ENCODE data around the gene ATRIP. TPM values are rescaled to one million over a fixed set of nuclear protein-coding genes. Genes with fewer than 3 reads are reported as not detected.

ATRIP gene
- 12.1 TPM for polyA plus RNA-seq (2013, experiment 1 of 2)
- 12.0 TPM for polyA plus RNA-seq (2013, experiment 2 of 2)

DNA sequence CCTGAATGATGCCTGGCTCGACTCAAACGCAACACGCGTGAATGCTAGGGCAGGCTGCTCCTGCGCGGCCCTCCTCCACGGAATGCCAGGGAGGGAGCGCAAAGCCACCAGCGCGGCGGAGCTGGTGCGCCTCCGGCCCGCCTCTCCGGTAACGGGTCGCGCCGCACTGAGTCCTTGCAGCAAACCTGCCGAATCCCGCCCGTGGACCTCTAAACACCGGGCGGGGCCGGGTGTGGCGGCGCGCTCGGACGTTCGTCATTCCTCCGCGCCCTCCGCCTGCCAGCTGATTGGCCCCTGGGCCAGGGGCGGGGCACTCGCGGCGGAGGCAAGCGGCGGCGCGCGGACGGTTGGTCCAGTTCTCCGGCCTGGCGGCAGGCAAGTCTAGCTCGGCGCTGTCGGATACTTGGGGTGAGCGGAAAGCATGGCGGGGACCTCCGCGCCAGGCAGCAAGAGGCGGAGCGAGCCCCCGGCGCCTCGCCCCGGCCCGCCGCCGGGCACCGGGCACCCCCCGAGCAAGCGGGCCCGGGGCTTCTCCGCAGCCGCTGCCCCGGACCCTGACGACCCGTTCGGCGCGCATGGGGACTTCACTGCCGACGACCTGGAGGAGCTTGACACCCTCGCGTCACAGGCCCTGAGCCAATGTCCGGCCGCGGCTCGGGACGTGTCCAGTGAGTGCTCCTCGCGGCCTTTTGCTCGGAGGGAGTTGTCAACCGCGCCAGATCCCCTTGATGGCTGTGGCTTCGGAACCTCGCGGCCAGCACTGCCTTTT, at the start of gene ATRIP:
ATRIP (plus strand) TSS at position 313 of the 769 bp plus-strand sequence; CDS start at position 422, 109 bp downstream.
- Histone ChIP-seq H4K91ac (ENCODE audit: low read depth, low read length, poor library complexity) (no peak within 1 kb of the TSS), H3K14ac (ENCODE audit: low read length) (peak within 1 kb of the TSS; percentile 89), H3K9me3 (replicated peaks in 1 of 2; ENCODE audit: control insufficient read depth in 2 of 2, insufficient read depth in 1 of 2, low read depth in 1 of 2, low read length in 2 of 2) (no peaks in the 10 kb centered on the region), H3K4ac (ENCODE audit: low read length) (no peak within 1 kb of the TSS), H3K4me1 (ENCODE audit: control insufficient read depth in 2 of 2, insufficient read depth in 1 of 2, low read depth in 1 of 2, low read length in 2 of 2) (peaks cover 4 to 13% of the 10 kb centered on the region in 2 donors), H3K9ac (ENCODE audit: low read depth, low read length, poor library complexity) (peak within 1 kb of the TSS; percentile 98), H2BK120ac (ENCODE audit: low read depth, low read length) (no peak within 1 kb of the TSS), H3K27ac (replicated peaks; ENCODE audit: low read length) (peak within 1 kb of the TSS; percentile 75), H4K8ac (ENCODE audit: low read depth, low read length) (no peak within 1 kb of the TSS), H2BK5ac (ENCODE audit: low read length) (no peak within 1 kb of the TSS), H2AK5ac (ENCODE audit: low read depth, low read length) (no peak within 1 kb of the TSS), H3K36me3 (replicated peaks in 1 of 2; ENCODE audit: control insufficient read depth in 2 of 2, insufficient read depth in 2 of 2, low read length in 2 of 2) (peaks cover 9 to 52% of the 10 kb centered on the region in 2 donors), H3K27me3 (ENCODE audit: control insufficient read depth in 3 of 3, insufficient read depth in 3 of 3, low read depth in 1 of 3, low read length in 3 of 3) (no peaks in the 10 kb centered on the region), H2BK12ac (ENCODE audit: low read length) (no peak within 1 kb of the TSS), H2AFZ (ENCODE audit: low read length) (peak within 1 kb of the TSS; percentile 85), H3K79me1 (ENCODE audit: low read depth, low read length) (peaks cover 9% of the 10 kb centered on the region), H3K18ac (ENCODE audit: low read length) (peak within 1 kb of the TSS; percentile 94), H3K4me2 (ENCODE audit: insufficient read depth, low read length, poor library complexity, severe bottlenecking) (peak within 1 kb of the TSS; percentile 86), H2BK15ac (ENCODE audit: low read length) (no peak within 1 kb of the TSS), H3K23ac (ENCODE audit: low read depth, low read length, poor library complexity) (no peak within 1 kb of the TSS), H3K4me3 (ENCODE audit: low read length in 2 of 2) (peak within 1 kb of the TSS; percentile 72 to 86)
- DNase-seq (ENCODE audit: low spot score): peak; percentile 90
- WGBS, 2 donors (ENCODE audit: extremely low coverage in 2 of 2, insufficient read length in 2 of 2, insufficient replicate concordance in 1 of 2): no CpG with 5 or more reads among the region's 91 CpGs

DNA sequence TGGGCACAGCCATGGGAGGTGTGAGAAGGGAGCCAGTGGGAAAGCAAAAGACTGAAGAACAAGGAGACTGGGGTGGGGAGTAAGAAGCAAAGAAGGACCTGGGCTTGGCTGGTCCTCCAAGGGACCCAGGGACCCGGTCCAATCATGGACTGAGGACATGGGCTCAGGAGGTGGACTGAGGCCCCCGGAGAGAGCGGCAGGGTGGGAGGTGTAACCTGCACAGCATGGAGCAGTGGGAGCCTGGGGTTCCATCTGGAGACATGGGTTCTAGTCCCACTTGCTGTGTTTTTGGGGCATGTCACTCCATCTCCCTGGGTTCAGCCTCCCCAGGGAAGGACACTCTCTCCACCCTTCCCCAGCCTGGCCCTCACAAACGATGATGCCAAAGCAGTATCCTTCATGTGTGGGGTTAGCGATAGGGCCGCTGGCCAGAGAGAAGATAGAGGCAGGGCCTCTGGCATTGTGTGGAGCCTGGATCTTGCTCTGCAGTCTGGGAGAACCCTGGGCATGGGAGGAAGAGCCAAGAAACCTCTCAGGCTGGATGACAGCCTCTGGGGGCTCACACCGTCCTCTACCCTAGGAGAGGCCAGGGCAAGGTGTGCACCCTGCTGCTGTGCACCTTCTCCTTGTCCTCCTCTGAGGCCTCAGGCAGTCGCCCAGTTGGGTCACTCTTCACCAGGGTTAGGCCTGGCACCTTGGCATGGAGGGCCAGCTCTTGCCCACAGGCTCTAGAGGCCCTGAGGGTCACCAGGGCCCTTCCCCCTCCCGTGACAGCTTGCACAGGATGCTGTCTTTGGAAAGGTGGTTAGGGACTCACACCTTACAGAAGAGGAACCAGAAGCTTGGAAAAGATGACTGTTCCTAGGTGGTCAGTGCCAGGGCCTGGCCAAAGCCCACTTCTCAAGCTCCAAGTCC, 48.5 kb upstream of the ATRIP start:
- Histone ChIP-seq H3K36me3 (replicated peaks in 1 of 2; ENCODE audit: control insufficient read depth in 2 of 2, insufficient read depth in 2 of 2, low read length in 2 of 2) (peaks cover 4 to 15% of the 10 kb centered on the region in 2 donors), H3K23ac (ENCODE audit: low read depth, low read length, poor library complexity) (no peak overlapping the region), H3K4me3 (ENCODE audit: low read length in 2 of 2) (no peak overlapping the region), H2AFZ (ENCODE audit: low read length) (no peak overlapping the region), H3K4me1 (ENCODE audit: control insufficient read depth in 2 of 2, insufficient read depth in 1 of 2, low read depth in 1 of 2, low read length in 2 of 2) (no peaks in the 10 kb centered on the region), H3K18ac (ENCODE audit: low read length) (peak overlapping the region; percentile 63), H2BK15ac (ENCODE audit: low read length) (peak overlapping the region; percentile 14), H2BK120ac (ENCODE audit: low read depth, low read length) (peak overlapping the region; percentile 85), H3K4ac (ENCODE audit: low read length) (no peak overlapping the region), H3K27ac (replicated peaks; ENCODE audit: low read length) (no peak overlapping the region), H4K8ac (ENCODE audit: low read depth, low read length) (no peak overlapping the region), H4K91ac (ENCODE audit: low read depth, low read length, poor library complexity) (no peak overlapping the region), H3K79me1 (ENCODE audit: low read depth, low read length) (peaks cover 2% of the 10 kb centered on the region), H3K4me2 (ENCODE audit: insufficient read depth, low read length, poor library complexity, severe bottlenecking) (no peak overlapping the region), H3K9ac (ENCODE audit: low read depth, low read length, poor library complexity) (no peak overlapping the region), H3K27me3 (ENCODE audit: control insufficient read depth in 3 of 3, insufficient read depth in 3 of 3, low read depth in 1 of 3, low read length in 3 of 3) (no peaks in the 10 kb centered on the region), H2AK5ac (ENCODE audit: low read depth, low read length) (peak overlapping the region; percentile 32), H2BK12ac (ENCODE audit: low read length) (peak overlapping the region; percentile 63), H3K14ac (ENCODE audit: low read length) (peak overlapping the region; percentile 1), H2BK5ac (ENCODE audit: low read length) (no peak overlapping the region), H3K9me3 (replicated peaks in 1 of 2; ENCODE audit: control insufficient read depth in 2 of 2, insufficient read depth in 1 of 2, low read depth in 1 of 2, low read length in 2 of 2) (no peaks in the 10 kb centered on the region)
- WGBS, 2 donors (ENCODE audit: extremely low coverage in 2 of 2, insufficient read length in 2 of 2, insufficient replicate concordance in 1 of 2): no CpG with 5 or more reads among the region's 9 CpGs
- DNase-seq (ENCODE audit: low spot score): no peak

DNA sequence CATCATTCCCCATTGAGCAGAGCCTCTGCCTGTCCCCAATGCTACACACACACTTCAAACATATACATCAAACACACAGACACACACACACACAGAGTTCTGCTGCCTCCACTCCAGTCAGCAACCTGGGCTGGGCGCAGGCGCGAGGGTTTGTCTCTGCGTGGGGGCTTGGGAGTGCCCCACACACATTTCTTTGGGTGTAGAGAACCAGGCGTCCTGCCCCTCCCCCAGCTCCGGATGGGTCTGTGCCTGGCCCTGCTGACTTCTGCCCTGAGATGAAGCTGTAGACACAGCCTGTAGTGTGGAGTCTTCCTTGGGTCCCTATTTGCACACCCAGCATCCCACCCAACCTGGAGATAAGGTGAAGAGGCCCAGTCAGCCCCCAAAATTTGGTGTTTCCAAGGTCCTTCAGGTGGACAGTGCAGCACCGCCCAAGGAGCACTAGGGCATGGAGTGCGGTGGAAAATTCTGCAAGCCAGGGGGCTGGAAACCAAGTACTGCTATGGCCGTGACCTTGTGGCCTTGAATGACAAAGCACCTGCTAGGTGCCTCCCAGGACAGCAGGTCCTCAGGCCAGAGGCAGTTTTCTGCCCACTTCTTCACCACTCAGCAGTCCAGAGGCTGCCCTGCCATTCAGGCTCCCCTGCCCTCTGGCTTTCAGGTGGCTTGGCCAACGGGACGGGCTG, 47.7 kb upstream of the ATRIP start:
- Histone ChIP-seq H2AK5ac (ENCODE audit: low read depth, low read length) (peak overlapping the region; percentile 31), H3K9ac (ENCODE audit: low read depth, low read length, poor library complexity) (no peak overlapping the region), H2BK15ac (ENCODE audit: low read length) (no peak overlapping the region), H2BK120ac (ENCODE audit: low read depth, low read length) (no peak overlapping the region), H3K36me3 (replicated peaks in 1 of 2; ENCODE audit: control insufficient read depth in 2 of 2, insufficient read depth in 2 of 2, low read length in 2 of 2) (peaks cover 8 to 23% of the 10 kb centered on the region in 2 donors), H3K4ac (ENCODE audit: low read length) (no peak overlapping the region), H3K4me1 (ENCODE audit: control insufficient read depth in 2 of 2, insufficient read depth in 1 of 2, low read depth in 1 of 2, low read length in 2 of 2) (no peaks in the 10 kb centered on the region), H4K91ac (ENCODE audit: low read depth, low read length, poor library complexity) (no peak overlapping the region), H3K9me3 (replicated peaks in 1 of 2; ENCODE audit: control insufficient read depth in 2 of 2, insufficient read depth in 1 of 2, low read depth in 1 of 2, low read length in 2 of 2) (no peaks in the 10 kb centered on the region), H4K8ac (ENCODE audit: low read depth, low read length) (no peak overlapping the region), H3K18ac (ENCODE audit: low read length) (peak overlapping the region; percentile 35), H2AFZ (ENCODE audit: low read length) (no peak overlapping the region), H3K27ac (replicated peaks; ENCODE audit: low read length) (no peak overlapping the region), H3K23ac (ENCODE audit: low read depth, low read length, poor library complexity) (no peak overlapping the region), H3K4me2 (ENCODE audit: insufficient read depth, low read length, poor library complexity, severe bottlenecking) (no peak overlapping the region), H2BK5ac (ENCODE audit: low read length) (peak overlapping the region; percentile 26), H3K4me3 (ENCODE audit: low read length in 2 of 2) (no peak overlapping the region), H3K79me1 (ENCODE audit: low read depth, low read length) (peaks cover 2% of the 10 kb centered on the region), H3K27me3 (ENCODE audit: control insufficient read depth in 3 of 3, insufficient read depth in 3 of 3, low read depth in 1 of 3, low read length in 3 of 3) (no peaks in the 10 kb centered on the region), H3K14ac (ENCODE audit: low read length) (peak overlapping the region; percentile 1), H2BK12ac (ENCODE audit: low read length) (no peak overlapping the region)
- no CpG with 5 or more reads among the region's 11 CpGs for WGBS, 2 donors (ENCODE audit: extremely low coverage in 2 of 2, insufficient read length in 2 of 2, insufficient replicate concordance in 1 of 2)
- no peak for DNase-seq (ENCODE audit: low spot score)
